Panc1 (cell line): ENCODE measurements around the gene ZC3H12C.

Experiments
- CTCF ChIP-seq: fragments of 450-650 bp; IDR thresholded peaks from 2 replicates; pipeline ENCODE4 v1.5.1; 2017; ENCODE audit warnings: mild to moderate bottlenecking
- POLR2AphosphoS5 ChIP-seq: IDR thresholded peaks from 2 replicates; pipeline ENCODE4 v1.6.1; 2012; ENCODE audit warnings: mild to moderate bottlenecking, low read depth, low read length, moderate library complexity
- REST ChIP-seq, 2 experiments: IDR thresholded peaks; 2 replicates each; pipeline ENCODE4 v1.6.1; 2011 to 2012; ENCODE audit warnings: low read depth in 2 of 2, control low read depth in 1 of 2, low read length in 1 of 2, mild to moderate bottlenecking in 1 of 2, moderate library complexity in 1 of 2; ENCODE audit not compliant: insufficient read depth in 1 of 2
- SIN3A ChIP-seq: IDR thresholded peaks from 2 replicates; pipeline ENCODE4 v1.6.1; 2012; ENCODE audit warnings: low read depth, mild to moderate bottlenecking, low read length, moderate library complexity, borderline replicate concordance; ENCODE audit not compliant: insufficient read depth
- TCF7L2 ChIP-seq: IDR thresholded peaks from 2 replicates; pipeline ENCODE4 v1.6.1; 2011; ENCODE audit warnings: mild to moderate bottlenecking, low read depth, low read length, inconsistent platforms

GRCh38 chr11:110113505-110113904 lies 20.3 kb downstream of the ZC3H12C start:
- no peak for TF ChIP-seq CTCF
- TF ChIP-seq SIN3A: no peak
- no peak for TF ChIP-seq TCF7L2
- no peak for TF ChIP-seq REST (IDR thresholded peaks at IDR 0.05; ENCODE audit: insufficient read depth in 1 of 2, low read depth in 2 of 2, low read length in 1 of 2)
- TF ChIP-seq POLR2AphosphoS5: no peak
